NCI-H128 (cell line): Measurements from ENCODE around the gene COL4A3.
"Not testable (repeated sequence)": the region's sequence is repeated elsewhere in the genome, so short reads cannot be mapped to it uniquely, and the experiment has no call there.

Experiments
- DNase-seq: peaks from one replicate; lab custom pipeline; 2025; ENCODE audit not compliant: unreplicated experiment; lab: John Stamatoyannopoulos, UW

COL4A3 gene

DNA sequence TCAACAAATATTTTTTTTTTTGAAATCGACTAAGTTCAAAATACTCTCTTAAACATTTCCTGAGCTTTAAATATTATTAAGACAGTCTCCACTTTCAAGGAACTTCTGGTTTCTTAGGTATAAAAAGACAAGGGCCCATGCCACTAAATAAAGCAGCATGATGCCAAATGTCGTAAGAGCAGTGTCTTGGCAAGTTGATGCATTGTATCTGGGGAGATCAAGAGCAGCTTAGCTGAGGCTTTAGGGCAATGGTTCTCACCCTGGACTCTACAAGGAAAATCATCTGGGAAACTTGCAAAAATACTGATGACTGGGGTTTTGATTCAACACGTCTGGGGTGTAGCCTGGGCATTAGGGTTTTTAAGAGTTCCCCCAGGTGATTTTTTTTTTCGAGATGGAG lies 41.3 kb downstream of the COL4A3 start:
- no peak for DNase-seq

- no peak for DNase-seq
Observed at GRCh38 chr2:227206406-227206805, 42.0 kb downstream of the COL4A3 start.

DNA sequence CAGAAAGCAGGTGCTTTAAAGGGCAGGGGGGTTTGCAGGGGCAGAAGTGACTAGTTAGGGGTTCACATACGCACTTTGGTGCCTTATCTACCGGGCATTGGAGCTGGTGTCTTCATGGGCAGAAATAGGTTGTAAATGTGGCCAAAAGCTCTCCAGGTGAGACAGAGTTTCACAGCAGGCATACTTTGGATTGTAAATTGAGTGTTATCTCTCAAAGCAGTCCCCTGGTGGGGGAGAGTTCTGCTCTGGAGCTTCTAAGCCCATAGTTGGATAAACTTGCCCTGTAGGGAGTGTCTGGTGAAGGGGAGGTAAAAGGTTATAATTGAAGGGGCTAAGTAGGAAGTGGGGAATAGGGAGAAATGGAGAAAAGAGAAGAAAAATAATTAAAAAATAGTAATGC lies 43.1 kb downstream of the COL4A3 start:
- no peak for DNase-seq

- no peak for DNase-seq
Observed at GRCh38 chr2:227214622-227215041, 50.2 kb downstream of the COL4A3 start.

- no peak for DNase-seq
Observed at GRCh38 chr2:227219312-227220105, 55.1 kb downstream of the COL4A3 start.

- no peak for DNase-seq
Observed at GRCh38 chr2:227221120-227221519, 56.7 kb downstream of the COL4A3 start.

DNA sequence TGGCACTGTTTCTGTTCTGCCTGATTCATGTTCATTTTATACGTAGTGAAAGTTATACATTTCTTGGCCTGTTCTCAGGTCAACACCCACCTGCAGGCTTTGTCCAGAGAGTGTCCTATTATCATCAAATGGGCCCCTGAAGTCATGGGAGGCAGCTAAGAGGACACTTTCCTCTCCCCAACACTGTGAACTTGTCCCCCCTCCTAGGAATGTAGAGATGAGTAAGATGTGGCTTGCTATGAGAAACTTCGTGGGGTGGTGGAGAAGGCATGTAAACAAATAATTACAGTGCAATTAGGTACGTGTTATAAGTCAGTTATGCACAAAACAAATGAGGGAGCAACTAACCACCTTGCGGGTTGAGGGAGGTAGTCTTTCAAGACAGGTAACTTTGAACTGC lies 57.9 kb downstream of the COL4A3 start:
- no peak for DNase-seq

- not testable (repeated sequence) for DNase-seq
Observed at GRCh38 chr2:227225641-227226040, 61.2 kb downstream of the COL4A3 start.

GRCh38 chr2:227228061-227228667 lies 63.7 kb downstream of the COL4A3 start:
- no peak for DNase-seq

- DNase-seq, result no peak
Observed at GRCh38 chr2:227230151-227230550, 65.7 kb downstream of the COL4A3 start.

DNA sequence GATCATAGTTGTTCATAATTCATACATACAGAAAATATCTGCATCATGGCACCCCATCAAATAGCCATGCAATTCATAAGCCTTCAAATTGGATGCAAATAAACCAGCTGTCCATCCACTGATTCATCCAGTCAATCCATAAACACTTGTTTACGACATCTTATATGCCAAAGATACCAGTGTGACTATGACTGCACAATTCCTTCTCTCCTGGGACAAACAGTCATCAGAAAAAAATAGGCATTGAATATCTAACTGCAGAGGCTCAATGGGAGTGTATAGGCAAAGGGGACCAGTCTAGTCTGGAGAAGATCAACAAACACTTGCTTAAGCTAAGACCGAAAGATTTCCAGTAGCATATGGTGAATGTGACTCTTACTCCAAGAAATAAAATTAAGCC lies 70.0 kb downstream of the COL4A3 start:
- no peak for DNase-seq

- DNase-seq, result no peak
Observed at GRCh38 chr2:227237786-227238185, 73.4 kb downstream of the COL4A3 start.

GRCh38 chr2:227238238-227239237 lies 74.1 kb downstream of the COL4A3 start:
- DNase-seq, result peak; percentile 18

GRCh38 chr2:227241005-227241404 lies 76.6 kb downstream of the COL4A3 start:
- DNase-seq, result no peak

- no peak for DNase-seq
Observed at GRCh38 chr2:227248876-227249275, 84.5 kb downstream of the COL4A3 start.

DNA sequence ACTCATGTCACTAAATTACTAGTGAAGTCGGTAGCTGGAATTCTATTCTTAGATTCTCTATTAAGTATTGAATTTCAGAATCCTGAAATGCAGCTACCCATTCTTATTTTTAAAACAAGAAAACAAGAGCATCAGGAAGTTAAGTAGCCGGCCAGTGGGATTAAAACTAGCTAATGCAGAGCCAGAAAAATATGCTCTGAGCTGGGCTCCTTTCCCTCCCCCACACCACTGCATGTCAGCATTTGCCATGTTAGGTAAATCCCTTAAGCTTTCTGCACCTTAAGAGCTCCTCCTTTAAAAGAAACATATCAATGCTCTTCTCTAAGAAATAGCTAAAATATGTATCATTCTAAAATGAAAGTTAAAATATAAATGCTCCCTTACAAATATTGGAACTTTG lies 88.4 kb downstream of the COL4A3 start:
- no peak for DNase-seq

- no peak for DNase-seq
Observed at GRCh38 chr2:227256605-227257004, 92.2 kb downstream of the COL4A3 start.

- no peak for DNase-seq
Observed at GRCh38 chr2:227257820-227258219, 93.4 kb downstream of the COL4A3 start.

- no peak for DNase-seq
Observed at GRCh38 chr2:227260041-227260440, 95.6 kb downstream of the COL4A3 start.

- DNase-seq, result no peak
Observed at GRCh38 chr2:227267410-227268115, 103.1 kb downstream of the COL4A3 start.

GRCh38 chr2:227280895-227281294 lies 116.5 kb downstream of the COL4A3 start:
- no peak for DNase-seq
